Uterus (tissue), 4 donors: ENCODE results near the gene CLDN20. TPM values are rescaled to one million over a fixed set of nuclear protein-coding genes. Genes with fewer than 3 reads are reported as not detected.
"Not testable (repeated sequence)": the region's sequence is repeated elsewhere in the genome, so short reads cannot be mapped to it uniquely, and the experiment has no call there.

Source experiments
- DNase-seq, 2 donors: peaks; one replicate each; pipeline ENCODE4 v3.0.0-alpha.2; 2019 to 2020
- H3K27ac ChIP-seq, 2 donors: fragments of 200-600 bp; sonication (generic); 1 replicate in 1 of 2; 2 replicates in 1 of 2; pipeline ENCODE4 v1.5.1; 2016 to 2018
- H3K27me3 ChIP-seq, 2 donors: fragments of 200-600 bp; sonication (generic); one replicate each; pipeline ENCODE4 v1.5.1; 2018 to 2019; ENCODE audit warnings: control low read depth in 1 of 2
- H3K36me3 ChIP-seq, 2 donors: fragments of 200-600 bp; sonication (generic); one replicate each; pipeline ENCODE4 v1.5.1; 2019; ENCODE audit warnings: control low read depth in 1 of 2
- H3K4me1 ChIP-seq, 2 donors: fragments of 200-600 bp; sonication (generic); one replicate each; pipeline ENCODE4 v1.5.1; 2018 to 2019; ENCODE audit warnings: control low read depth in 1 of 2
- H3K4me3 ChIP-seq, 2 donors: fragments of 200-600 bp; sonication (generic); 1 replicate in 1 of 2; 2 replicates in 1 of 2; pipeline ENCODE4 v1.5.1; 2018 to 2019; ENCODE audit warnings: mild to moderate bottlenecking in 1 of 2
- H3K9me3 ChIP-seq, 2 donors: fragments of 200-600 bp; sonication (generic); one replicate each; pipeline ENCODE4 v1.5.1; 2019; ENCODE audit warnings: control low read depth in 1 of 2
- POLR2A ChIP-seq, 2 donors: fragments of 450-650 bp; IDR thresholded peaks; one replicate each; pipeline ENCODE4 v1.6.1; 2016; ENCODE audit warnings: antibody characterized with exemption in 2 of 2, mild to moderate bottlenecking in 1 of 2, moderate library complexity in 1 of 2
- intact Hi-C: fragments of 100-400 bp; cut with DNase I; formaldehyde crosslinking; loops from one replicate; pipeline ENCODE4 v1.15.1; 2023; ENCODE audit warnings: low total_unique reads
- total RNA-seq, 4 donors: library from RNA; depleted of rRNA in 3 of 4; stranded (reverse); fragments of >200 nt in 3 of 4; gene quantifications; one replicate each; pipeline versions ENCODE4 v1.1.0 to v1.2.4, GENCODE V29; 2014 to 2023
- TF ChIP-seq, protein P1 (sequence below), 4 experiments: fragments of 200-600 bp in 2 of 4; fragments of 450-650 bp in 2 of 4; sonication (generic) in 2 of 4; IDR thresholded peaks; one replicate each; pipeline ENCODE4 v1.5.1; 2016 to 2019; ENCODE audit warnings: antibody characterized with exemption in 4 of 4, mild to moderate bottlenecking in 2 of 4, moderate library complexity in 1 of 4
- donor health status: DM: yes; HTN: yes; CAD: no.

The CLDN20 gene, protein sequence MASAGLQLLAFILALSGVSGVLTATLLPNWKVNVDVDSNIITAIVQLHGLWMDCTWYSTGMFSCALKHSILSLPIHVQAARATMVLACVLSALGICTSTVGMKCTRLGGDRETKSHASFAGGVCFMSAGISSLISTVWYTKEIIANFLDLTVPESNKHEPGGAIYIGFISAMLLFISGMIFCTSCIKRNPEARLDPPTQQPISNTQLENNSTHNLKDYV
- total RNA-seq = 1 to 10 TPM in 1 of 4 donors, not detected in 3; 1.5 TPM

DNA sequence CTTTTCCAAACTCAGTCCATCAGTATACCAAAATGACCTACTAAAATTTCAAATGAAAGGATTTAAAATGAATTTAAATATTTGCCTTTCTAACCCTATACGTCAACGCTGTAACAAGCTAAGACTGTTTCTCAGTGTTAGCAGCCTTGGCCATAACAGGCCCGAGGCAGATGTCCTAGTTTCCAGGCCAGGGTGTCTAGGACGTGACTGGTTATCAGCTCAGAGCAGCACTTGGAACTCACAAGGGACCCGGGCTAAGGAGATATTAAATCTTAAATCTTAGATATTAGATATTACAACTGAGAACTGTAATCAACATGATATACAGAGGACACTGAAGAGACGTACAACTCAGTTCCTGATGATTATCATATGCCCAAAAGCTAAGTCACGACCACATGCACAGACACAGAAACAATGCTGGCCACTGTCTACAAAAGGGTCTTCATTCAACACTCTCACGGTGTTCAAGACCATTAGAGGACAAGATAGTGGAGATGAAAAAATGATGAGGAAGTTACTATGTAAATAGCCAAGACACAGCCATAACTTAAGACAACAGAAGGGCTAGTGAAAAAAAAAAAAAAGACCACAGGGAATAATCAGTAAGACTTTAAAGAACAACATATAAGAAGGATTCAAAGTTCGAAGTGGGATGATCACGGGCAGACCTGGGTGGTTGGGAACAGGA lies at the start of gene CLDN20:
TSS of gene CLDN20 (plus strand) at position 641 of the 691 bp plus-strand sequence. CDS start 11,707 bp downstream, outside the sequence.
- intact Hi-C loops = no loop called here

DNA sequence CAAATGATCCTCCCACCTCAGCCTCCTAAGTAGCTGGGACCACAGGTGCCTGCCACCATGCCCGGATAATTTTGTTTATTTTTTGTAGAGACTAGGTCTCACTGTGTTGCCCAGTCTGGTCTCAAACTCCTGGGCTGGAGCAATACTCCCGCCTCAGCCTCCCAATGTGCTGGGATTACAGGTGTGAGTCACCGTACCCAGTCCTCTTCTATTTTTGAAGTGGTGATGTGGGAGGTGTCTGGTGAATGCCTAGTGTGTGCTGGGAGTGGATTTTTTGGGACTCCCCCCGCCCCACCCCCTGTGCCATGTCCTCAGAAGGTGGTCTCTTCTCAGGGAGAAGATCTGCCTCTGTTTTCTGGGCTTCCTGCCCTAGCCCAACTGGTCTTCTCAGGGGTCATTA lies 47.9 kb upstream of the CLDN20 start:
- intact Hi-C loops = no loop called here
- H3K27me3 ChIP-seq = no peaks in the 10 kb centered on the region
- H3K4me1 ChIP-seq = no peaks in the 10 kb centered on the region
- H3K27ac ChIP-seq = no peak overlapping the region
- TF ChIP-seq POLR2A (IDR thresholded peaks at IDR 0.05) = no peak
- TF ChIP-seq, protein P1, sequence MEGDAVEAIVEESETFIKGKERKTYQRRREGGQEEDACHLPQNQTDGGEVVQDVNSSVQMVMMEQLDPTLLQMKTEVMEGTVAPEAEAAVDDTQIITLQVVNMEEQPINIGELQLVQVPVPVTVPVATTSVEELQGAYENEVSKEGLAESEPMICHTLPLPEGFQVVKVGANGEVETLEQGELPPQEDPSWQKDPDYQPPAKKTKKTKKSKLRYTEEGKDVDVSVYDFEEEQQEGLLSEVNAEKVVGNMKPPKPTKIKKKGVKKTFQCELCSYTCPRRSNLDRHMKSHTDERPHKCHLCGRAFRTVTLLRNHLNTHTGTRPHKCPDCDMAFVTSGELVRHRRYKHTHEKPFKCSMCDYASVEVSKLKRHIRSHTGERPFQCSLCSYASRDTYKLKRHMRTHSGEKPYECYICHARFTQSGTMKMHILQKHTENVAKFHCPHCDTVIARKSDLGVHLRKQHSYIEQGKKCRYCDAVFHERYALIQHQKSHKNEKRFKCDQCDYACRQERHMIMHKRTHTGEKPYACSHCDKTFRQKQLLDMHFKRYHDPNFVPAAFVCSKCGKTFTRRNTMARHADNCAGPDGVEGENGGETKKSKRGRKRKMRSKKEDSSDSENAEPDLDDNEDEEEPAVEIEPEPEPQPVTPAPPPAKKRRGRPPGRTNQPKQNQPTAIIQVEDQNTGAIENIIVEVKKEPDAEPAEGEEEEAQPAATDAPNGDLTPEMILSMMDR (IDR thresholded peaks at IDR 0.05) = no peak
- DNase-seq = no peak
- no peak overlapping the region for H3K4me3 ChIP-seq
- no peaks in the 10 kb centered on the region for H3K36me3 ChIP-seq
- no peaks in the 10 kb centered on the region for H3K9me3 ChIP-seq

More for the DNA sequence above, at the start of gene CLDN20:
- H3K4me3 ChIP-seq = no peak within 1 kb of the TSS
- H3K36me3 ChIP-seq = no peaks in the 10 kb centered on the region
- no peaks in the 10 kb centered on the region for H3K4me1 ChIP-seq
- no peak for TF ChIP-seq POLR2A (IDR thresholded peaks at IDR 0.05)
- TF ChIP-seq, protein P1 (IDR thresholded peaks at IDR 0.05) = no peak
- no peak within 1 kb of the TSS for H3K27ac ChIP-seq
- no peaks in the 10 kb centered on the region for H3K27me3 ChIP-seq
- no peaks in the 10 kb centered on the region for H3K9me3 ChIP-seq
- no peak for DNase-seq

DNA sequence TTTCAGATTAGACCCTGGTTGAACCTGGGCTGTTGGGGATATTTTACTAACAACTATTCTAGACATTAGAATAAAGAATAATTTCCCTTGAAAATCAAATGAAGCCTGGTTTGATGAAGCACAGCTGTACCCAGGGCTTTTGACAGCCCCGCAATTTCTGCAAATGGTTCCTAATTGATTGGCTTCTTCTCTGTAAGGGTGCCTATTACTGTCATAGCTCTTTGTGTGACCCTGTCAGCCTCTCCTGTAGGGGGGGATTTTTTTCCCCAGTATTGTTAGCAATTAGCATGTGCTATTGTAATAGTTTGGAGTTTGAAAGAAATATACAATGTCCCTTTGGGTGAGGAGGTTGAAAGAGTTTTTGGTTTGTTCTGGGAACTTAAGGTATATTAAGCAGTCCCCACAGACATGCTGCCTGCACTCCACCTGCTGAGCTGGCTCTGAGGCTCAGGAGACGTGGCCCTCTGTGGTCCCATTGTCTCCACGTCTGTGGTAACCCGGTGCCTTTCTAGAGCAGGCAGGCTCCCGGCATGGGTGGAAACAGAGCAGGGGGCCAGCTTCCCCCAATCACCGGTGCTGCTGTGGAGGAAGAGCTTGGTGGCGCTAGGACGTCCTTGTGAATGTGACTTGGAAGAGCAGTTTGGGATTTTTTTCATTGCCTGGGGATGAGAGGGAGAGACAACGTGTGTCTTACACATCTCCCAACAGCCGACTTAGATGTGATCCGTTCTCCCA lies 47.3 kb upstream of the CLDN20 start:
- H3K4me1 ChIP-seq = no peaks in the 10 kb centered on the region

GRCh38 chr6:155218711-155219110 lies 45.1 kb upstream of the CLDN20 start:
- H3K4me3 ChIP-seq, H3K27ac ChIP-seq, H3K4me1 ChIP-seq, DNase-seq, H3K9me3 ChIP-seq, intact Hi-C loops, H3K36me3 ChIP-seq, H3K27me3 ChIP-seq: not testable (repeated sequence)

More for the DNA sequence above, 47.3 kb upstream of the CLDN20 start:
- Histone ChIP-seq H3K4me3 (no peak overlapping the region), H3K27me3 (no peaks in the 10 kb centered on the region), H3K27ac (no peak overlapping the region), H3K9me3 (no peaks in the 10 kb centered on the region), H3K36me3 (no peaks in the 10 kb centered on the region)
- DNase-seq = no peak
- TF ChIP-seq POLR2A (IDR thresholded peaks at IDR 0.05) = no peak
- TF ChIP-seq, protein P1 (IDR thresholded peaks at IDR 0.05) = no peak
- intact Hi-C loops = no loop called here

DNA sequence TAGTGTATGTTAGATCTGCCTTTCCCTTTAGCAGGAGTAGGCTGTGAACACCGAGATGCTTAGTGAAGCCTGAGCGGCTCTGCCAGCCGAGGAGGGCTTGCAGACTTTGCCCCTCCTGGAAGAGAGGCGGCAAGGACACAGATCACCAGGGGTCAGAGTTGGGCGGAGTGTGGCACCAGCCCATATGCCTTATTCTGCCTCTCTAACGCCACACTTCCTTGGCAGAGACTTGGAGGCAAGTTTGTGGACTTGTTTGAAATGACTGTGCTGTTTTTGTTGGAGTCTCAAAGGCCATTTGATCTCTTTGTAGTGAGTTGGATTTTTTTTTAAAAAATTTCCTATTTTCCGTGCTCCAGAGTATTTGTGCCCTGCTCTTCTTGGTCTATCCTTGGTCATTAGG lies 44.5 kb upstream of the CLDN20 start:
- no peak overlapping the region for H3K4me3 ChIP-seq
- intact Hi-C loops = no loop called here

More for the DNA sequence above, 44.5 kb upstream of the CLDN20 start:
- Histone ChIP-seq H3K4me1 (no peaks in the 10 kb centered on the region), H3K27me3 (no peaks in the 10 kb centered on the region), H3K27ac (no peak overlapping the region), H3K9me3 (no peaks in the 10 kb centered on the region), H3K36me3 (no peaks in the 10 kb centered on the region)
- TF ChIP-seq, protein P1 (IDR thresholded peaks at IDR 0.05) = no peak
- DNase-seq = no peak
